Fibroblast of lung (primary cell): ENCODE measurements around the gene RARG. TPM values are rescaled to one million over a fixed set of nuclear protein-coding genes. Genes with fewer than 3 reads are reported as not detected.

Experiments used
- DNase-seq, 2 donors: peaks; one replicate each; pipeline versions ENCODE4 v3.0.0 to v3.0.0-alpha.2; 2010; ENCODE audit warnings: low read depth in 2 of 2
- H2AFZ ChIP-seq: 2 replicates; pipeline ENCODE4 v1.5.1; 2012; ENCODE audit warnings: low read length, control low read depth, inconsistent platforms
- H3K27ac ChIP-seq: 2 replicates; pipeline ENCODE4 v1.5.1; 2011; ENCODE audit warnings: low read length, control low read depth; ENCODE audit not compliant: insufficient read depth
- H3K27me3 ChIP-seq: 2 replicates; pipeline ENCODE4 v1.5.1; 2011; ENCODE audit warnings: mild to moderate bottlenecking, low read length; ENCODE audit not compliant: control insufficient read depth, insufficient read depth
- H3K36me3 ChIP-seq: 2 replicates; pipeline ENCODE4 v1.5.1; 2011; ENCODE audit warnings: low read length; ENCODE audit not compliant: control insufficient read depth, insufficient read depth
- H3K4me1 ChIP-seq: 2 replicates; pipeline ENCODE4 v1.5.1; 2011; ENCODE audit warnings: low read length; ENCODE audit not compliant: control insufficient read depth, insufficient read depth; ENCODE audit errors: extremely low read depth
- H3K4me2 ChIP-seq: 2 replicates; pipeline ENCODE4 v1.5.1; 2011; ENCODE audit warnings: low read length, control low read depth; ENCODE audit not compliant: insufficient read depth; ENCODE audit errors: extremely low read depth
- H3K4me3 ChIP-seq, 4 experiments: fragments of 200-600 bp in 1 of 4; sonication (generic) in 1 of 4; replicated peaks in 1 of 4; 2 replicates each; pipeline ENCODE4 v1.5.1; 2011 to 2016; ENCODE audit warnings: low read length in 4 of 4, low read depth in 3 of 4, mild to moderate bottlenecking in 3 of 4, control low read depth in 2 of 4, inconsistent platforms in 1 of 4, mixed read lengths in 1 of 4; ENCODE audit not compliant: insufficient read depth in 1 of 4; ENCODE audit errors: control extremely low read depth in 1 of 4
- H3K79me2 ChIP-seq: 2 replicates; pipeline ENCODE4 v1.5.1; 2012; ENCODE audit warnings: mild to moderate bottlenecking, low read length, inconsistent platforms; ENCODE audit not compliant: control insufficient read depth, insufficient read depth
- H3K9ac ChIP-seq: 2 replicates; pipeline ENCODE4 v1.5.1; 2011; ENCODE audit warnings: mild to moderate bottlenecking, low read length, control low read depth; ENCODE audit not compliant: insufficient read depth
- H3K9me3 ChIP-seq: 2 replicates; pipeline ENCODE4 v1.5.1; 2012; ENCODE audit warnings: low read depth, low read length; ENCODE audit not compliant: control insufficient read depth, insufficient read depth
- H4K20me1 ChIP-seq: 2 replicates; pipeline ENCODE4 v1.5.1; 2011; ENCODE audit warnings: low read length; ENCODE audit not compliant: control insufficient read depth, insufficient read depth; ENCODE audit errors: extremely low read depth
- EZH2 ChIP-seq: IDR thresholded peaks from 2 replicates; pipeline ENCODE4 v1.5.1; 2012; ENCODE audit warnings: low read length, control low read depth, mild to moderate bottlenecking; ENCODE audit errors: missing control alignments
- polyA plus RNA-seq, 2 donors: library from polyadenylated mRNA; depleted of rRNA in 1 of 2; stranded (reverse) in 1 of 2; unstranded in 1 of 2; fragments of >200 nt; gene quantifications; 2 replicates each; pipeline ENCODE4 v1.2.1, GENCODE V29; 2011 to 2012; ENCODE audit warnings: missing spikeins in 1 of 2
- total RNA-seq: library from RNA; depleted of rRNA; stranded (reverse); fragments of >200 nt; gene quantifications from 2 replicates; pipeline ENCODE4 v1.2.1, GENCODE V29; 2014
- TF ChIP-seq, protein P1 (sequence below), 2 donors: IDR thresholded peaks in 1 of 2; conservative IDR thresholded peaks in 1 of 2; 1 replicate in 1 of 2; 2 replicates in 1 of 2; pipeline ENCODE4 v1.5.1; 2011 to 2012; ENCODE audit warnings: low read length in 2 of 2, control low read depth in 1 of 2, inconsistent platforms in 1 of 2, low read depth in 1 of 2, mild to moderate bottlenecking in 1 of 2

The RARG gene
- total and polyA plus RNA-seq, 2 donors (not counting 1 experiment from before 2014, with no cell fraction given) = 30.4 to 51.4 TPM

DNA sequence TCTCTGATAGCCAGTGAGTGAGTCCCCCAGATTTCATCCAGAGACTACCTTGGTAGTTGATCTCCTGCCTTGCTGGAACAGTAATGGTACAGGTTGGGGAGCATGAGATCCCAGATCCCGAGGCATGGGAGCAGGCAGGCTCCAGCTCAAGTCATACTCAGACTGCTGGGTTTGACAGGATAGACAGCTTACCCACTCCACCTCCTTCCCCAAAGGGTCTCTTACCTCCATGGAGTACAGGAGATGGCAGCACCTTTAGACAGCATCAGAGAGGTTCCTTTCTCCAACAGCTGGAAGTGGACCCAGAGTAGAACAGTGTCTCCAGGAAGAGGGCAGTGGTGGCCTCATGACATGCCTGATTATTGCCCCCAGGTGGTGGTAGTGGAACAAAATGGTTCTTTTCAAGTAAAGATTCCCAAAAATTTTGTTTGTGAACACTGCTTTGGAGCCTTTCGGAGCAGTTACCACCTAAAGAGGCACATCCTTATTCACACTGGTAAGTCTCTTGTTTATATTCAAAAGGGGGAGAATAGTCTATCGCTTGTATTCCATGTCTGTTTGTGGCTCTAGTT lies 46.3 kb downstream of the RARG start:
- no peaks in the 10 kb centered on the region for H3K27me3 ChIP-seq
- no peak overlapping the region for H2AFZ ChIP-seq
- H3K36me3 ChIP-seq = peaks cover 9% of the 10 kb centered on the region
- no peak for DNase-seq
- no peak overlapping the region for H3K9ac ChIP-seq
- no peak overlapping the region for H3K27ac ChIP-seq
- H3K4me1 ChIP-seq = peaks cover 7% of the 10 kb centered on the region
- no peak overlapping the region for H3K4me2 ChIP-seq
- H3K79me2 ChIP-seq = peaks cover 16% of the 10 kb centered on the region
- H3K9me3 ChIP-seq = no peaks in the 10 kb centered on the region
- H4K20me1 ChIP-seq = no peaks in the 10 kb centered on the region
- H3K4me3 ChIP-seq = no peak overlapping the region
- TF ChIP-seq, protein P1, sequence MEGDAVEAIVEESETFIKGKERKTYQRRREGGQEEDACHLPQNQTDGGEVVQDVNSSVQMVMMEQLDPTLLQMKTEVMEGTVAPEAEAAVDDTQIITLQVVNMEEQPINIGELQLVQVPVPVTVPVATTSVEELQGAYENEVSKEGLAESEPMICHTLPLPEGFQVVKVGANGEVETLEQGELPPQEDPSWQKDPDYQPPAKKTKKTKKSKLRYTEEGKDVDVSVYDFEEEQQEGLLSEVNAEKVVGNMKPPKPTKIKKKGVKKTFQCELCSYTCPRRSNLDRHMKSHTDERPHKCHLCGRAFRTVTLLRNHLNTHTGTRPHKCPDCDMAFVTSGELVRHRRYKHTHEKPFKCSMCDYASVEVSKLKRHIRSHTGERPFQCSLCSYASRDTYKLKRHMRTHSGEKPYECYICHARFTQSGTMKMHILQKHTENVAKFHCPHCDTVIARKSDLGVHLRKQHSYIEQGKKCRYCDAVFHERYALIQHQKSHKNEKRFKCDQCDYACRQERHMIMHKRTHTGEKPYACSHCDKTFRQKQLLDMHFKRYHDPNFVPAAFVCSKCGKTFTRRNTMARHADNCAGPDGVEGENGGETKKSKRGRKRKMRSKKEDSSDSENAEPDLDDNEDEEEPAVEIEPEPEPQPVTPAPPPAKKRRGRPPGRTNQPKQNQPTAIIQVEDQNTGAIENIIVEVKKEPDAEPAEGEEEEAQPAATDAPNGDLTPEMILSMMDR (conservative IDR thresholded peaks at IDR 0.05 in 1 of 2, IDR thresholded peaks at IDR 0.05 in 1 of 2; ENCODE audit: low read depth in 1 of 2, low read length in 2 of 2) = no peak
- no peak for TF ChIP-seq EZH2

DNA sequence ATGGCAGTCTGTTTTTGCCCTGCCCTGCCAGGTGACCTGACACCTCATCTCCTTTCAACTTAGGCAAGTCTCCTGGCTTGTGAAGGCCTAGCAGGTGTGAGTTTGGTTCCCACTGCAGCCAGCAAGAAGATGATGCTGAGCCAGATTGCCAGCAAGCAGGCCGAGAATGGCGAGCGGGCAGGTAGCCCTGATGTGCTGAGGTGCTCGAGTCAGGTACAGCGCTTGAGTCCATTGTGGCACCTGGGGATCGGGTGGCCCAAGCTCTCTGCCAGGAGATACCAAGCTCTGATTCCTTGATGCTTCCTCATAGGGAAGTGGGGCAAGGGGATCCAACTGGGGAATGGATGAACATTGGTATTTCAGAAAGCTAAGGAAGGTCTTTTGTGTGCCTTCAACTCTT lies 47.2 kb downstream of the RARG start:
- no peak overlapping the region for H2AFZ ChIP-seq
- H3K27ac ChIP-seq = no peak overlapping the region
- H3K79me2 ChIP-seq = peaks cover 16% of the 10 kb centered on the region
- no peak for DNase-seq
- no peak overlapping the region for H3K4me2 ChIP-seq
- TF ChIP-seq, protein P1 (conservative IDR thresholded peaks at IDR 0.05 in 1 of 2, IDR thresholded peaks at IDR 0.05 in 1 of 2; ENCODE audit: low read depth in 1 of 2, low read length in 2 of 2) = no peak
- no peak for TF ChIP-seq EZH2
- no peaks in the 10 kb centered on the region for H3K9me3 ChIP-seq
- peaks cover 9% of the 10 kb centered on the region for H3K36me3 ChIP-seq
- H4K20me1 ChIP-seq = no peaks in the 10 kb centered on the region
- H3K9ac ChIP-seq = no peak overlapping the region
- peaks cover 7% of the 10 kb centered on the region for H3K4me1 ChIP-seq
- H3K4me3 ChIP-seq = no peak overlapping the region
- no peaks in the 10 kb centered on the region for H3K27me3 ChIP-seq

DNA sequence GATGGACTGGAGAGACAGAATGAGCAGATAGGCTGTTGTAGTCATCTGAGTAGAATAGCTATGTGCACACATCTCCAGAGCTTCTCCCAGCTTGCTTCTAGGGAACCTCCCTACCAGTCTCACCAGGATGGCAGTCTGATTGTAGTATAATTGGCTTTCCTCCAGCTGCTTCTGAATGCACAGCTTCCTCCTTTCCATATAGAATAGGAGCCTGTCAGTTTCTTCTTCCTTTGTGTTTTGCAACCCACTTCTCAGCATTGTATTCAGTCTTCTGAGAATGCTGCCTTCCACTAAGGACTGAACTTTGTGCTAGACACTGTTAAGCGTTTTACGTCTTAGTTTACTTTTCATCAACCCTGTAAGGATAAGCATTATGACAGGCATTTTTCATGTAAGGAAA lies 49.1 kb downstream of the RARG start:
- H3K36me3 ChIP-seq = peaks cover 9% of the 10 kb centered on the region
- no peaks in the 10 kb centered on the region for H3K9me3 ChIP-seq
- no peaks in the 10 kb centered on the region for H4K20me1 ChIP-seq
- H3K27me3 ChIP-seq = no peaks in the 10 kb centered on the region
- H3K9ac ChIP-seq = no peak overlapping the region
- H3K79me2 ChIP-seq = peaks cover 16% of the 10 kb centered on the region
- peak overlapping the region in 2 of 4 experiments; percentile 80 to 82 for H3K4me3 ChIP-seq
- TF ChIP-seq EZH2 = no peak
- TF ChIP-seq, protein P1 (conservative IDR thresholded peaks at IDR 0.05 in 1 of 2, IDR thresholded peaks at IDR 0.05 in 1 of 2; ENCODE audit: low read depth in 1 of 2, low read length in 2 of 2) = no peak
- peaks cover 10% of the 10 kb centered on the region for H3K4me1 ChIP-seq
- H3K27ac ChIP-seq = no peak overlapping the region
- H2AFZ ChIP-seq = no peak overlapping the region
- DNase-seq = no peak
- H3K4me2 ChIP-seq = peak overlapping the region; percentile 36
